K562 (cell line): ENCODE data around the gene MYL3. TPM values are rescaled to one million over a fixed set of nuclear protein-coding genes. Genes with fewer than 3 reads are reported as not detected.

Experiments used
- ATF3 ChIP-seq, 2 experiments: fragments of 450-650 bp in 1 of 2; sonication (generic) in 1 of 2; formaldehyde crosslinking in 1 of 2; IDR thresholded peaks in 1 of 2; conservative IDR thresholded peaks in 1 of 2; 2 replicates each; pipeline versions ENCODE4 v1.6.1 to v1.8.1; 2016 to 2023; ENCODE audit warnings: mild to moderate bottlenecking in 2 of 2, moderate library complexity in 2 of 2, inconsistent platforms in 1 of 2, missing genetic modification reagents in 1 of 2
- BHLHE40 ChIP-seq: IDR thresholded peaks from 2 replicates; pipeline ENCODE4 v1.6.1; 2011; ENCODE audit warnings: low read length, improper control_type of control experiment
- CC2D1A ChIP-seq: fragments of 450-650 bp; IDR thresholded peaks from 2 replicates; pipeline ENCODE4 v1.6.1; 2017; ENCODE audit warnings: mild to moderate bottlenecking
- FOSL1 ChIP-seq: fragments of 200-800 bp; sonication (Bioruptor generic); conservative IDR thresholded peaks from 2 replicates; pipeline ENCODE4 v1.6.1; 2016; ENCODE audit warnings: missing genetic modification characterization, missing compliant biosample characterization
- HMG20B ChIP-seq: fragments of 250-450 bp; sonication (Bioruptor Pico); IDR thresholded peaks from 2 replicates; pipeline ENCODE4 v1.5.0; 2021; ENCODE audit warnings: mild to moderate bottlenecking
- NCOA4 ChIP-seq: fragments of 450-650 bp; IDR thresholded peaks from 2 replicates; pipeline ENCODE4 v1.6.1; 2018; ENCODE audit warnings: mild to moderate bottlenecking; ENCODE audit not compliant: partially characterized antibody
- NKRF ChIP-seq: fragments of 450-650 bp; IDR thresholded peaks from 2 replicates; pipeline ENCODE4 v1.6.1; 2016; ENCODE audit warnings: borderline replicate concordance
- NRF1 ChIP-seq, 2 experiments: fragments of 450-650 bp; IDR thresholded peaks in 1 of 2; conservative IDR thresholded peaks in 1 of 2; 2 replicates each; pipeline ENCODE4 v1.6.1; 2014; ENCODE audit warnings: mild to moderate bottlenecking in 2 of 2
- PBX2 ChIP-seq, 2 experiments: IDR thresholded peaks in 1 of 2; conservative IDR thresholded peaks in 1 of 2; 2 replicates each; pipeline ENCODE4 v1.6.1; 2016; ENCODE audit warnings: low read depth in 2 of 2, mild to moderate bottlenecking in 1 of 2, missing compliant biosample characterization in 1 of 2, missing genetic modification characterization in 1 of 2, moderate library complexity in 1 of 2
- RBFOX2 ChIP-seq: fragments of 200-400 bp; formaldehyde crosslinking; IDR thresholded peaks from 2 replicates; pipeline ENCODE4 v1.6.1; 2017; ENCODE audit warnings: low read depth, mild to moderate bottlenecking, low read length, moderate library complexity
- RBM14 ChIP-seq: fragments of 200-400 bp; formaldehyde crosslinking; IDR thresholded peaks from 2 replicates; pipeline ENCODE4 v1.6.1; 2018; ENCODE audit warnings: low read depth, mild to moderate bottlenecking, low read length, moderate library complexity, borderline replicate concordance; ENCODE audit not compliant: insufficient read depth
- SETDB1 ChIP-seq: IDR thresholded peaks from one replicate; pipeline ENCODE4 v1.6.1; 2012; ENCODE audit warnings: low read length, control low read depth, inconsistent platforms
- SPI1 ChIP-seq: IDR thresholded peaks from 2 replicates; pipeline ENCODE4 v1.6.1; 2011; ENCODE audit warnings: low read depth, low read length, control low read depth, borderline replicate concordance
- TOE1 ChIP-seq, 2 experiments: fragments of 450-650 bp in 1 of 2; sonication (generic) in 1 of 2; formaldehyde crosslinking in 1 of 2; IDR thresholded peaks; 2 replicates each; pipeline versions ENCODE4 v1.7.1 to v1.8.0; 2016 to 2022; ENCODE audit warnings: borderline replicate concordance in 2 of 2, mild to moderate bottlenecking in 2 of 2, antibody characterized with exemption in 1 of 2, inconsistent platforms in 1 of 2, low read depth in 1 of 2, missing genetic modification reagents in 1 of 2, moderate library complexity in 1 of 2
- VEZF1 ChIP-seq: fragments of 200-800 bp; sonication (Bioruptor generic); IDR thresholded peaks from 2 replicates; pipeline ENCODE4 v1.6.1; 2017; ENCODE audit warnings: missing genetic modification characterization, missing compliant biosample characterization
- ZFX ChIP-seq: sonication (generic); formaldehyde crosslinking; IDR thresholded peaks from 2 replicates; pipeline ENCODE4 v1.8.0; 2022; ENCODE audit warnings: mild to moderate bottlenecking, missing genetic modification reagents, moderate library complexity
- ZNF134 ChIP-seq: fragments of 250-450 bp; sonication (Bioruptor Pico); conservative IDR thresholded peaks from 2 replicates; pipeline ENCODE4 v1.4.0; 2020
- ZNF239 ChIP-seq: fragments of 250-450 bp; sonication (Bioruptor Pico); IDR thresholded peaks from 2 replicates; pipeline ENCODE4 v1.4.0; 2020; ENCODE audit warnings: mild to moderate bottlenecking
- ZNF584 ChIP-seq: fragments of 200-800 bp; sonication (Bioruptor generic); IDR thresholded peaks from 2 replicates; pipeline ENCODE4 v1.6.1; 2016; ENCODE audit warnings: low read depth, mild to moderate bottlenecking, missing genetic modification characterization, missing compliant biosample characterization
- ZNF79 ChIP-seq: fragments of 250-450 bp; sonication (Bioruptor Pico); IDR thresholded peaks from 2 replicates; pipeline ENCODE4 v1.4.0; 2020; ENCODE audit warnings: low read depth, mild to moderate bottlenecking, moderate library complexity
- polyA plus RNA-seq, 8 experiments: library from polyadenylated mRNA; depleted of rRNA in 4 of 8; stranded (reverse) in 5 of 8; unstranded in 3 of 8; fragments of >200 nt; fragmentation: Nextera tagmentation in 2 of 8; fragmentation: Illumina TruSeq in 1 of 8; extraction: Ambion mirVana in 2 of 8; extraction: Trizol in 1 of 8; gene quantifications; 2 replicates each; pipeline versions ENCODE4 v1.2.1 to v1.2.3, GENCODE V29; 2011 to 2014; ENCODE audit warnings: inconsistent platforms in 1 of 8, missing spikeins in 1 of 8
- total RNA-seq, 7 experiments: library from RNA; depleted of rRNA in 6 of 7; stranded (reverse); fragments of >200 nt in 6 of 7; fragmentation: Illumina TruSeq in 2 of 7; extraction: Trizol in 2 of 7; gene quantifications; 2 replicates each; pipeline versions ENCODE4 v1.2.1 to v1.2.3, GENCODE V29; 2011 to 2021; ENCODE audit warnings: low replicate concordance in 1 of 7

MYL3 gene
- total and polyA plus RNA-seq, 9 of the 15 experiments (the other 6 are each of a cell fraction or from before 2014, with no cell fraction given), result 0.14 to 0.45 TPM; not detected in 7

GRCh38 chr3:46835054-46835453 lies 28.2 kb downstream of the MYL3 start (continued):
- TF ChIP-seq PBX2 (CRISPR knock-in tag; IDR thresholded peaks at IDR 0.05; ENCODE audit: low read depth) (no peak), PBX2 (tag; conservative IDR thresholded peaks at IDR 0.05; ENCODE audit: low read depth) (peak; percentile 46; the same call in 1 of the 2 replicates), CC2D1A (no peak), SETDB1 (no peak), FOSL1 (tag) (peak; percentile 76), BHLHE40 (peak; percentile 64), NRF1 (conservative IDR thresholded peaks at IDR 0.05 in 1 of 2, IDR thresholded peaks at IDR 0.05 in 1 of 2) (no peak), ZNF134 (CRISPR knock-in tag) (no peak), SPI1 (no peak), NCOA4 (no peak), RBFOX2 (no peak), TOE1 (IDR thresholded peaks at IDR 0.05; ENCODE audit: borderline replicate concordance) (peak; percentile 39; the same call in 1 of the 2 replicates), TOE1 (CRISPR knock-in tag; IDR thresholded peaks at IDR 0.05; ENCODE audit: borderline replicate concordance, low read depth) (no peak), HMG20B (no peak), ZNF239 (CRISPR knock-in tag) (no peak), VEZF1 (no peak), ZNF584 (CRISPR knock-in tag) (no peak), ATF3 (IDR thresholded peaks at IDR 0.05) (peak; percentile 84), ATF3 (CRISPR knock-in tag; conservative IDR thresholded peaks at IDR 0.05) (peak; percentile 60; the same call in 1 of the 2 replicates), ZNF79 (no peak), ZFX (no peak), NKRF (no peak), RBM14 (no peak)
